H1 (cell line): Measurements from ENCODE around the gene DHX38.

ENCODE experiments used
- ASH2L ChIP-seq: fragments of 200-600, 300-600 bp; sonication (generic); IDR thresholded peaks from one replicate; pipeline ENCODE4 v1.7.1; 2017; ENCODE audit warnings: low read length
- CREB1 ChIP-seq: IDR thresholded peaks from 2 replicates; pipeline ENCODE4 v1.6.1; 2012; ENCODE audit warnings: inconsistent platforms
- KDM1A ChIP-seq: fragments of 200-600, 300-600 bp; sonication (generic); IDR thresholded peaks from 2 replicates; pipeline ENCODE4 v1.7.1; 2016; ENCODE audit warnings: mild to moderate bottlenecking, low read length, borderline replicate concordance
- POLR2A ChIP-seq, 2 experiments: IDR thresholded peaks; 1 replicate in 1 of 2; 2 replicates in 1 of 2; pipeline ENCODE4 v1.6.1; 2011; ENCODE audit warnings: low read depth in 2 of 2, low read length in 2 of 2, mild to moderate bottlenecking in 2 of 2; ENCODE audit errors: control extremely low read depth in 1 of 2
- ZNF274 ChIP-seq: IDR thresholded peaks from 2 replicates; pipeline ENCODE4 v1.7.0; 2012; ENCODE audit warnings: low read length, borderline replicate concordance; ENCODE audit errors: extremely low read depth
- TF ChIP-seq, protein P1 (sequence below), 3 experiments: IDR thresholded peaks; 1 replicate in 2 of 3; 2 replicates in 1 of 3; pipeline versions ENCODE4 v1.5.1 to v1.6.1; 2011; ENCODE audit warnings: low read length in 3 of 3, mild to moderate bottlenecking in 3 of 3, inconsistent platforms in 2 of 3, low read depth in 1 of 3, moderate library complexity in 1 of 3; ENCODE audit not compliant: insufficient read depth in 1 of 3; ENCODE audit errors: control extremely low read depth in 1 of 3

- TF ChIP-seq ZNF274 (no peak), CREB1 (no peak), POLR2A (IDR thresholded peaks at IDR 0.05; ENCODE audit: control extremely low read depth in 1 of 2, low read depth in 2 of 2, low read length in 2 of 2) (no peak), ASH2L (no peak), KDM1A (no peak)
- TF ChIP-seq, protein P1, sequence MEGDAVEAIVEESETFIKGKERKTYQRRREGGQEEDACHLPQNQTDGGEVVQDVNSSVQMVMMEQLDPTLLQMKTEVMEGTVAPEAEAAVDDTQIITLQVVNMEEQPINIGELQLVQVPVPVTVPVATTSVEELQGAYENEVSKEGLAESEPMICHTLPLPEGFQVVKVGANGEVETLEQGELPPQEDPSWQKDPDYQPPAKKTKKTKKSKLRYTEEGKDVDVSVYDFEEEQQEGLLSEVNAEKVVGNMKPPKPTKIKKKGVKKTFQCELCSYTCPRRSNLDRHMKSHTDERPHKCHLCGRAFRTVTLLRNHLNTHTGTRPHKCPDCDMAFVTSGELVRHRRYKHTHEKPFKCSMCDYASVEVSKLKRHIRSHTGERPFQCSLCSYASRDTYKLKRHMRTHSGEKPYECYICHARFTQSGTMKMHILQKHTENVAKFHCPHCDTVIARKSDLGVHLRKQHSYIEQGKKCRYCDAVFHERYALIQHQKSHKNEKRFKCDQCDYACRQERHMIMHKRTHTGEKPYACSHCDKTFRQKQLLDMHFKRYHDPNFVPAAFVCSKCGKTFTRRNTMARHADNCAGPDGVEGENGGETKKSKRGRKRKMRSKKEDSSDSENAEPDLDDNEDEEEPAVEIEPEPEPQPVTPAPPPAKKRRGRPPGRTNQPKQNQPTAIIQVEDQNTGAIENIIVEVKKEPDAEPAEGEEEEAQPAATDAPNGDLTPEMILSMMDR (IDR thresholded peaks at IDR 0.05; ENCODE audit: control extremely low read depth in 1 of 3, insufficient read depth in 1 of 3, low read depth in 1 of 3, low read length in 3 of 3), result no peak
Measured at GRCh38 chr16:72085002-72085401, 8.6 kb upstream of the DHX38 start.
